Daoy (cell line): Measurements from ENCODE around the gene HAAO. TPM values are rescaled to one million over a fixed set of nuclear protein-coding genes. Genes with fewer than 3 reads are reported as not detected.
"Not testable (repeated sequence)": the region's sequence is repeated elsewhere in the genome, so short reads cannot be mapped to it uniquely, and the experiment has no call there.

Source experiments
- DNase-seq: peaks from one replicate; pipeline ENCODE4 v3.0.0-alpha.2; 2015; ENCODE audit warnings: low read depth
- total RNA-seq: library from RNA; depleted of rRNA; stranded (reverse); fragments of >200 nt; shearing (Covaris generic); gene quantifications from 2 replicates; pipeline ENCODE4 v1.2.3, GENCODE V29; 2014; rRNA removed

The HAAO gene
- total RNA-seq, 1 experiment from 2014 or later: not detected

DNA sequence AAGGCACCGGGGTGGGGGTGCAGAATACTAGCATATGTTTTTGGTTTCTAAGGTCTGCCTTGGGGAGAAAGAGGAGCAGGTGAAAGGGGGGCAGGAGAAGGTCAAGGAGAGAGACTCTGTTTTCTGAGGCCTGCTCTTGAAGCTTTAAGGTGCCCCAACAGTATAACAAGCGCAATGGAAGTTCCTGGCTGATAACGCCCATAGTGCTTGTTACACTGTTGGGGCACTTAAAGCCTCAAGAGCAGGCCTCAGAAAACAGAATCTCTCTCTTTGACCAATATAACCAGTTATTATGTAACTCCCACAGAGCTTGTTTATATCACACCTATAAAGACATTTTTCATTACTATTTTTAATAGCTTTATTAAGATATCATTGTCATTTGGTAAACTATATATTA, 45.0 kb downstream of the HAAO start:
- DNase-seq: no peak

DNA sequence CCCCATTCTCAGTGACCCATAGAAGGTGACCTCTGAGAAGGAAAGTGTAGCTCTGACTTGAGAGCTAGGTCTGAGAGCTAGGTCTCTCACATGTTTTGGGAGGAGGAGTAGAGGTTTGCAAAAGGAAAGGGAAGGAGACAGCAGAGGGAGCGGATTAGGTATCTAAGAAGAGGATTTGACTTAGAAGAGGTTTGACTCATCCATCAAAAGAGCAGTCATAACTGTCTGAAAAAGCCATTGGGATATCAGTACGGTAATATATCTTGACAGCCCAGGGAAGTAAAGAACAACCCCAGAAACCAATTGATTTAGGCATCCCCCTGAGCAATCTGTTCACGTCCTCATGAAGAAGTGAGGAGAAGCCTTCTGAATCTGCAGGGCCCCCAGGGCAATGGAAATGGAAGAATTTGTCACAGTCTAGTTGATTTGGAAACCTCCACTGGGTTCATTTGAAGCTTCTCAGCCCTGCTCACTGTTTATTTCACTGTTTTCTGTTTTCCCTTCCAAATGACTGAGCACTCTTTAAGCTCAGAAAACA, 47.8 kb downstream of the HAAO start:
- DNase-seq: no peak

DNA sequence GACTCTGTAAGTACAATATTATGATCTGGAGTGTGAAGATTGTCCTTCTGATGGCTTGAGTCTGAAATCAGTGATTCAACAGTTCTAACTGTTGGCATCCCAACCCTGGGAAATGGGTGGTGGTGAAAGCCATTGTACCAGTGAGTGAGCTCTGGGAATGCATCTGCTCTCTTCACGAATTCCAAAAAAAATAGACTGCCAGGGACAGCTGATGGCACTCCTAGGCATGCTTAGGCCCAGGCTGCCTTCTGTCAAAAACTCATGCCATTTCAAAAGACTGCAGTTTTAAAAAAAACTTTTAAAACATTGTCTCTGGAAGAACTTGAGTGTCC, 48.8 kb downstream of the HAAO start:
- no peak for DNase-seq

DNA sequence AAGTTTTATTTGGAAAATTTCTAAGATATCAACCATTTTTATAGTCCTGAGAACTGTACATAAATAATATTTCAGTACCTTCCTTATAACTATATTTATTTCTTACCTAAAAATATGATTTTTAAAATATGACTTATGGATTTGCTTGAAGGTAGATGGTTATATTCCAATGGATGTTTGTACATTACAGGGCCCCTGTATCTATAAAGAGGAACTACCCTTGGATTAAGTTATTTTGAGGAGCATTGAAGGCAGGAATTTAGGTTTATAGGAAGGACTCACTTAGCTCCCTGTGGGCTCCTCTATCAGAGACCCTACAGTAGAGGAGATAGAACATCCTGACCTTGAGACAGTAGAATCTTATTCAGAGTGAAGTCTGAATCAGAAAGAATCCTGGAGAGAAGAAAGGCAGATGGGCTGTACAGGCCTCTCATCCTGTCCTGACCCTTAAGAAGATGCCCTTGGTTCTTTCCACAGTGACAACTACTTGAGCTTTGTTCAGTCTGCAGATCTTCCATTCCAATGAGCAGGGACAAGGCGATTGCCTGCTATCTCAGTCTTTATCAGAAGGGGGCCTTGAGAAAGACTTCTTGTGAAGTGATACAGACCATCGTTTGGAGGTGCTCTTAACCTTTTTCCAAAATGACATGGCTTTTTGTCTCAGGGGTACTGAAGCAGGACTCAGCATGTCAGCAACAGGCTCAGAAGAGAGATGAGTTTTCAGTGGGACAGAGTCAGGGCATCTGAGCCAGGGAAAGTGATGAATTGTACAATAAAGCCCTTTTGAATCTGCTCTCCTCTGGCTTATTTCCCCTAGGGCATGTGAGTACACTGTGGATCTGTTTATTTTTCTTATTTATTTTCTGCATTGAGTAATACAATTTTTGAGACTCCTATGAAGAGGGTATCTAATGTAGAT, 49.4 kb downstream of the HAAO start:
- no peak for DNase-seq

DNA sequence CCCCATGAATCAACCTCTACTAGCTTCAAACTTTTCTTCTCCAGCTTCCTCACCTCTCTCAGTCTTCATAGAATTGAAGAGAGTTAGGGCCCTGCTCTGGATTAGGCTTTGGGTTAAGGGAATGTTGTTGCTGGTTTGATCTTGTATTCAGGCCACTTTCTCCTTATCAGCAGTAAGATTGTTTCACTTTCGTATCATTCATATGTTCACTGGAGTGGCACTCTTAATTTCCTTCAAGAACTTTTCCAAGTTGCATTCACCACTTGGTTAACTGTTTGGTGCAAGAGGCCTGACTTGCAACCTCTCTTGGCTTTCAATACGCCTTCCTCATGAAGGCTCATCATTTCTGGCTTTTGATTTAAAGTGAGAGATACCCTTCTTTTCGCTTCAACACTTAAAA, 51.2 kb downstream of the HAAO start:
- no peak for DNase-seq

DNA sequence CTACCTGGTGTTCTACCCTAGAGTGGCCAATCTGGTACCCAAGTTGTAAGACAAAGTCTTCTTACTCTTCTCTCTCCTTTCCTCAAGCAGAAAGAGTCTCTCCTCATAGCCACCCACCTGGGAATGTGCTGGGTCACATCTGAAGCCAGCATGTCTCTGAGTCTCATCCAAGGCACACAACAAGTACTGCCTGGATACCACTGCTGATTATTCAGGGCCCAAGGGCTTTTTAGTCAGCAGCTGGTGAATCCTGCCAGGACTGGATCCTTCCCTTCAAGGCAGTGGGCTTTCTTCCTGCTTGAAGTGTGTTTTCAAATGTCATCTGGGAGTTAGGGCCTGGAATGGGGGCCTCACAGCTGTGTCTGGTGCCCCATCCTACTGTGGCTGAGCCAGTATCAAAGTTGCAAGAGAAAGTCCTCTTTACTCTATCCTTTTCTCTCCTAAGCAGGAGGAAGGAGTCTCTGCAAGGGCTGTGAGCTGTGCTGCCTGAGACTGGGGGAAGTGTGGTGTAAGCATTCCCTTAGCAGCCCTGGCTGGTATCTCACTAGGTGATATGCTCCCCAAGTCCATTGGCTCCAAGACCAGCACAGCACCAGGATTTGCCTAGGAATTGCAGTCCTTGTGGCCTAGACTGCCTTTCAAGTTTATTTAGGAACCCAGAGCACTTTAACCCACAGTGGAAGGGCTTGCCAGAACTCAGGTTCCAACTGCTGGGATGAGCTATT, 55.6 kb downstream of the HAAO start:
- DNase-seq: no peak

DNA sequence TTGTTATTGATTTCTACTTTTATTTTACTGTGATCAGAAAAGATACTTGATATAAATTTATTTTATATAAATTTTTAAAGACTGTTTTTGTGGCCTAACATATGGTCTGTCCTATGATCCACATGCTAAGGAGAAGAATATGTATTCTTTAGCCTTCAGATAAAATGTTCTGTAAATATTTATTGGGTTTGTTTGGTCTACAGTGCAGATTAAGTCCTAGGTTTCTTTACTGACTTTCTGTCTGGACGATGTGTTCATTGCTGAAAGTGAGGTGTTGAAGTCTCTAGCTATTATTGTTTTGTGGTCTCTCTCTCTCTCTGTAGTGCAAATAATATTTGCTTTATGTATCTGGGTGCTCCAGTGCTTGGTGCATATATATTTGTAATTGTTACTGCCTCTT, 58.5 kb downstream of the HAAO start:
- DNase-seq: no peak

DNA sequence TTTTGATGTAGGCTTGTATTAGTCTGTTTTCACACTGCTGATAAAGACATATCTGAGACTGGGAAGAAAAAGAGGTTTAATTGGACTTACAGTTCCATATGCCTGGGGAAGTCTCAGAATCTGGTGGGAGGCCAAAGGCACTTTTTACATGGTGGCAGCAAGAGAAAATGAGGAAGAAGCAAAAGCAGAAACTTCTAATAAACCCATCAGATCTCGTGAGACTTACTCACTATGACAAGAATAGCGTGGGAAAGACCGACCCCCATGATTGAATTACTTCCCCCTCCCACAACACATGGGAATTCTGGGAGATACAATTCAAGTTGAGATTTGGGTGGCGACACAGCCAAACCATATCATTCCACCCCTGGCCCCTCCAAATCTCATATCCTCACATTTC, 61.1 kb downstream of the HAAO start:
- not testable (repeated sequence) for DNase-seq

DNA sequence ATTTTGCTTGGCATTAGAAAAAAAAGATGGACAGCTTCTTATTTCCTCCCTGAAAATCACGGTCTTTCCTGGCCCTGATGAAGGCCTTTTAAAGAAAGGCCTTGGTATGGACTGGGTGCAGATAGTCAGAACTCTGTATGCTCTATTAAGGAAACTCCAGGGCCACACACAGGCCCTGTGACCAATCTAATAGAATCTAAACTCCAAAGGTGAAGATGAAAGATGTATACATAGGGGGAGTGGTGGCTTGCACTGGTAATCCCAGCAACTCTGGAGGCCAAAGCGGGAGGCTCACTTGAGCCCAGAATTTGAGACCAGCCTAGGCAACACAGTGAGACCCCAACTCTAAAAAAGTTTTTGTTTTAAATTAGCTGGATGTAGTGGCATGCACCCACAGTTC, 65.7 kb downstream of the HAAO start:
- DNase-seq: no peak

DNA sequence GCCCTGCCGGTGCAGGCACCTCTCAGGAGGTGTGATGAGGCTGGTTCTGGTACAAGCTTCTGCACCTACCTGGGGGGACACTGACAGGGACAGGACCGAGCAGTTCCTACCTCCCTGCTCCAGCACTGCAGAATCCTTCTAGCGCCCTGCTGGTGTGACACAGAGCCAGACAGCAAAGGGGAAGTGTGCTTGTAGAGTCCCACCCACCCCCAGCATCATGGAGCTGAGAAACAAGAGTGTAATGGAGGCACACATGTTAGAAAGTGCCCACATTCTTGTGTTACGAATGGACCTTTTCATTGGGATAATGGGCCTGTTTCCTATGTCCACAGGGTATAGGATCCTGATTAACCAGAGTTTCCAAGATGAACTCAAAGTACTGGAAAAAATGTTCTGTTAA, 66.7 kb downstream of the HAAO start:
- no peak for DNase-seq

DNA sequence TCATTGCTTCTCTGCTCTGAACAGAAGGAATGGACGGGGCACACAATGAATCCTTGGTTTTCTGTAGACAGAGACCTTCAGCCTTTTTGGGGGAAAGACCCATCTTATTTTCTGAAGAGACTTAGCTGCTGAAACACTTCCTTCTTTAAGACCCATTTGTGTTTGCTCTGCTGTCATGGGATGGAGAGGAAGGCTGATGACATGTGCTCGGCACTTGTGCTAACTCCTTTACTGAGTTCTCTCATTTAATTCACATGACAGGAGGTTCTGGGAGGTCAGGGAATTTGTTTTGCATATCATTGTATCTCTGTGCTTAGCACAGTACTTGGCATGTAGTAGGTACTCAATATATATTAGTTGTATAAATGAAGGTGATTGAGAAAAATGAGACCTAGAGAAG, 67.5 kb downstream of the HAAO start:
- DNase-seq: no peak

DNA sequence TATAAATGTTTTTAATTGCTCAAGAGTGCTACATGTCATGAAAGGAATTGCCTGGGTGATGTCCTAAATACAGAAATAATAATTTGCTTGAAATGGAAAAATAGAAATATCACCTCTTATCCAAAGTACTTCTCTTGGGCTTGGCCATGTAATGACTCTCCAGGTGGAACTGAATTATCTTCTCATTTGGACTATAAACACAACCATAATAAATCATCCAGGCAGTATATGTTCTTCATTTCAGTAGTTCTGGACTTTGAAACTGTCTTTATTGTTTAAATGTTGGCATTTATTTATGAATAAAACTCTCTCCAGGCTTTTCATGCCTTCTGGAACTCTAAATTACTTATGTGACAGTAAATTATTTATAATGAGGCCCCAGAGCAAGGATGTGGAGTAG, 68.9 kb downstream of the HAAO start:
- DNase-seq: no peak

DNA sequence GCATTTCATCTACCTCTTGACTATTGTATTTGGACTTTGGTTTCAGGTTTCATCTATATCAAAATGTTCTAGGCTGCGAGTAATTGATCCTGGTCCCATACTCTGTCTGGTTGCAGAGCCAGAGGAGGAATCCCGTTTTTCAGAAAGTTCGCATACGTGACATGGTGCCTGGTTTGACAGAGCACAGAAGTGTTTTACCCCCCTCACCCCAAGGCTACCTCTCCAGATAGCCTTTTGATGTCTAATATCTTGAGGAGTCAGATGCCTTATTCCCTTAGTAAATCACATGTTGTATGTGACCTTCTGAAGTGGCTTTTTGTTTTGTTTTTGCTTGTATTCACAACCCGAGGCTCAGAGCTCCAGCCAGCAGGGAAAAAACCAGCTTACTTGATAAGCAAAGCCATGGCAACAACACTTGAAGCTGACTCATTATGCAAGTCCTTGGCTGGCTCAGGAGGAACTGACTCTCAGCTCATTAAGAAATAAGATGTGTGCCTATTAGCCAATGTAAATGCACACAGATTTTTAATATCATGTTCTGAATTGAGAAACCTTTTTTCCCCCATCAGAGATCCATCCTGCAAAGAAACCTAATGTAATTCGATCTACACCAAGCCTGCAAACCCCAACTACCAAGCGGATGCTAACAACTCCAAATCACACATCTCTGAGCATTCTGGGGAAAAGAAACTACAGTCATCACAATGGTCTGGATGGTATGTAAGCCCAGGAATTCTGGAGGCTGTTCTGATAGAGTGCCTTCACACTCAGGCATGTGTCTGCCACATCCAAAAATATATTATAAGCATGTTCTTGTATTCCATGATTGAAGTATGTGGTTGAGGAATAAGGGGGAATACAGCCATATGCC, 69.8 kb downstream of the HAAO start:
- peak; percentile 68 for DNase-seq

DNA sequence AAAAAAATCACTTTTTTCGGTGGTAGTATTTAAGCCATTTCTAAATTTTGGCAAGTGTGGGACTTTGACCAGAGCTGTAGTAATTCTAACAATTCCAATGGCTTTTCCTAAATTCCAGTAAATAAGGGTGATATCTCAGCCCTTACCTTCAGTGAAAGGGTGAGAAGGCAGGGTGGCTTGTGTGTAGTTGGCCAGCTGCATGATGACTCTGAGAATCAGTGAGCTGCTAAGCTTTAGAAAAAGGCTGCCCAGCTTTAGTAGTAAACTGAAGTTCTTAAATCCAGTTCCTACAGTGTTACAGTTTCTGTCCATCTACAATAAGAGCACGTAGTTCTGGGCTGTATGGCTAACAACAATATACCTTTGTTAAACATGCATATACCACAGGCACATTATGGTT, 70.5 kb downstream of the HAAO start:
- DNase-seq: no peak

Other genes starting within 250 kb of the HAAO start
- 25.9 and 27.5 TPM in 2 replicates for gene MTA3, start 224.0 kb downstream of the HAAO start, total RNA-seq
- gene OXER1, start 28.4 kb downstream of the HAAO start, total RNA-seq: not detected in 2 replicates